Activated CD4-positive, alpha-beta T cell treated with anti-CD3 and anti-CD28 coated beads, Interleukin-2, amount 50 U/mL, for 1 hour (primary cell): ENCODE measurements around the gene HBG2.

Source experiments
- DNase-seq: peaks from one replicate; pipeline ENCODE4 v3.0.0-alpha.2; 2020

HBG2 gene

GRCh38 chr11:5226732-5227310 lies 27.8 kb downstream of the HBG2 start, which contains the start of gene HBB:
HBB (minus strand) TSS chr11:5227071; CDS start chr11:5227021, 50 bp downstream.
- no peak for DNase-seq

GRCh38 chr11:5225480-5225871 lies 29.1 kb downstream of the HBG2 start:
- no peak for DNase-seq

- no peak for DNase-seq
Measured at GRCh38 chr11:5224538-5225479, 29.8 kb downstream of the HBG2 start.

- no peak for DNase-seq
Measured at GRCh38 chr11:5223686-5224085, 30.9 kb downstream of the HBG2 start.

GRCh38 chr11:5223146-5223545 lies 31.4 kb downstream of the HBG2 start:
- DNase-seq, result no peak

GRCh38 chr11:5210376-5210885 lies 44.1 kb downstream of the HBG2 start:
- no peak for DNase-seq

GRCh38 chr11:5204787-5205186 lies 49.8 kb downstream of the HBG2 start:
- DNase-seq, result no peak

GRCh38 chr11:5203366-5203765 lies 51.2 kb downstream of the HBG2 start:
- DNase-seq, result no peak
